Effector memory CD4-positive, alpha-beta T cell (primary cell): ENCODE results near the gene CRISPLD2.
"Not testable (repeated sequence)": the region's sequence is repeated elsewhere in the genome, so short reads cannot be mapped to it uniquely, and the experiment has no call there.

ENCODE experiments used
- DNase-seq, 3 donors: peaks; one replicate each; pipeline ENCODE4 v3.0.0-alpha.2; 2020
- H3K27ac ChIP-seq: 2 replicates; pipeline ENCODE4 v1.7.0; 2013; ENCODE audit warnings: mild to moderate bottlenecking, low read length, moderate library complexity; ENCODE audit not compliant: insufficient read depth, poor library complexity, severe bottlenecking
- H3K27me3 ChIP-seq: replicated peaks from 2 replicates; pipeline ENCODE4 v1.7.0; 2013; ENCODE audit warnings: mild to moderate bottlenecking, low read length; ENCODE audit not compliant: insufficient read depth, control insufficient read depth, poor library complexity, severe bottlenecking
- H3K36me3 ChIP-seq: 2 replicates; pipeline ENCODE4 v1.7.0; 2013; ENCODE audit warnings: mild to moderate bottlenecking, low read length, moderate library complexity; ENCODE audit not compliant: control insufficient read depth, insufficient read depth
- H3K4me1 ChIP-seq: 2 replicates; pipeline ENCODE4 v1.7.0; 2013; ENCODE audit warnings: low read length, mild to moderate bottlenecking; ENCODE audit not compliant: control insufficient read depth, insufficient read depth, poor library complexity, severe bottlenecking
- H3K4me3 ChIP-seq: 2 replicates; pipeline ENCODE4 v1.7.0; 2013; ENCODE audit warnings: low read length, low read depth, mild to moderate bottlenecking; ENCODE audit not compliant: insufficient read depth, poor library complexity, severe bottlenecking
- H3K9me3 ChIP-seq: 2 replicates; pipeline ENCODE4 v1.7.0; 2013; ENCODE audit warnings: mild to moderate bottlenecking, low read length, moderate library complexity; ENCODE audit not compliant: control insufficient read depth

CRISPLD2 gene

GRCh38 chr16:84868328-84868727 lies 48.5 kb downstream of the CRISPLD2 start:
- no peaks in the 10 kb centered on the region for H3K36me3 ChIP-seq

GRCh38 chr16:84868829-84869472 lies 49.2 kb downstream of the CRISPLD2 start:
- Histone ChIP-seq H3K9me3 (no peaks in the 10 kb centered on the region), H3K4me3 (no peak overlapping the region), H3K27ac (no peak overlapping the region), H3K27me3 (no peaks in the 10 kb centered on the region), H3K4me1 (no peaks in the 10 kb centered on the region), H3K36me3 (no peaks in the 10 kb centered on the region)
- DNase-seq, result no peak

More at GRCh38 chr16:84868328-84868727, 48.5 kb downstream of the CRISPLD2 start:
- Histone ChIP-seq H3K4me1 (no peaks in the 10 kb centered on the region), H3K9me3 (no peaks in the 10 kb centered on the region), H3K27me3 (no peaks in the 10 kb centered on the region), H3K27ac (no peak overlapping the region), H3K4me3 (no peak overlapping the region)
- no peak for DNase-seq

GRCh38 chr16:84869473-84869845 lies 49.7 kb downstream of the CRISPLD2 start:
- DNase-seq, result no peak
- Histone ChIP-seq H3K9me3 (no peaks in the 10 kb centered on the region), H3K36me3 (no peaks in the 10 kb centered on the region), H3K4me1 (no peaks in the 10 kb centered on the region), H3K27ac (no peak overlapping the region), H3K27me3 (no peaks in the 10 kb centered on the region), H3K4me3 (no peak overlapping the region)

- H3K36me3 ChIP-seq, H3K27me3 ChIP-seq, DNase-seq, H3K9me3 ChIP-seq, H3K27ac ChIP-seq, H3K4me3 ChIP-seq, H3K4me1 ChIP-seq: not testable (repeated sequence)
Measured at GRCh38 chr16:84872971-84873370, 53.2 kb downstream of the CRISPLD2 start.

GRCh38 chr16:84874004-84874435 lies 54.2 kb downstream of the CRISPLD2 start:
- no peaks in the 10 kb centered on the region for H3K27me3 ChIP-seq
- H3K27ac ChIP-seq, result no peak overlapping the region
- no peak for DNase-seq
- H3K4me3 ChIP-seq, result no peak overlapping the region
- no peaks in the 10 kb centered on the region for H3K36me3 ChIP-seq
- no peaks in the 10 kb centered on the region for H3K9me3 ChIP-seq
- H3K4me1 ChIP-seq, result no peaks in the 10 kb centered on the region

GRCh38 chr16:84874553-84874952 lies 54.8 kb downstream of the CRISPLD2 start:
- Histone ChIP-seq H3K27ac (no peak overlapping the region), H3K4me1 (no peaks in the 10 kb centered on the region), H3K27me3 (no peaks in the 10 kb centered on the region), H3K9me3 (no peaks in the 10 kb centered on the region), H3K4me3 (no peak overlapping the region), H3K36me3 (no peaks in the 10 kb centered on the region)
- DNase-seq, result no peak

- no peaks in the 10 kb centered on the region for H3K36me3 ChIP-seq
- H3K27me3 ChIP-seq, result no peaks in the 10 kb centered on the region
- no peak for DNase-seq
- H3K27ac ChIP-seq, result no peak overlapping the region
- H3K4me3 ChIP-seq, result no peak overlapping the region
- no peaks in the 10 kb centered on the region for H3K9me3 ChIP-seq
- H3K4me1 ChIP-seq, result no peaks in the 10 kb centered on the region
Measured at GRCh38 chr16:84874983-84875382, 55.2 kb downstream of the CRISPLD2 start.

GRCh38 chr16:84875846-84876245 lies 56.1 kb downstream of the CRISPLD2 start:
- Histone ChIP-seq H3K9me3 (no peaks in the 10 kb centered on the region), H3K36me3 (no peaks in the 10 kb centered on the region), H3K27me3 (no peaks in the 10 kb centered on the region), H3K4me1 (no peaks in the 10 kb centered on the region), H3K4me3 (no peak overlapping the region), H3K27ac (no peak overlapping the region)
- no peak for DNase-seq

GRCh38 chr16:84876873-84877606 lies 57.3 kb downstream of the CRISPLD2 start:
- H3K4me3 ChIP-seq, result no peak overlapping the region
- DNase-seq, result no peak
- H3K27ac ChIP-seq, result no peak overlapping the region
- H3K27me3 ChIP-seq, result no peaks in the 10 kb centered on the region
- H3K4me1 ChIP-seq, result no peaks in the 10 kb centered on the region
- no peaks in the 10 kb centered on the region for H3K9me3 ChIP-seq
- H3K36me3 ChIP-seq, result no peaks in the 10 kb centered on the region

GRCh38 chr16:84878770-84879169 lies 59.0 kb downstream of the CRISPLD2 start:
- no peak for DNase-seq
- Histone ChIP-seq H3K4me3 (no peak overlapping the region), H3K4me1 (no peaks in the 10 kb centered on the region), H3K36me3 (no peaks in the 10 kb centered on the region), H3K27me3 (no peaks in the 10 kb centered on the region), H3K9me3 (no peaks in the 10 kb centered on the region), H3K27ac (no peak overlapping the region)
